Measurements from ENCODE around the gene KCND3.

KCND3 gene

DNA sequence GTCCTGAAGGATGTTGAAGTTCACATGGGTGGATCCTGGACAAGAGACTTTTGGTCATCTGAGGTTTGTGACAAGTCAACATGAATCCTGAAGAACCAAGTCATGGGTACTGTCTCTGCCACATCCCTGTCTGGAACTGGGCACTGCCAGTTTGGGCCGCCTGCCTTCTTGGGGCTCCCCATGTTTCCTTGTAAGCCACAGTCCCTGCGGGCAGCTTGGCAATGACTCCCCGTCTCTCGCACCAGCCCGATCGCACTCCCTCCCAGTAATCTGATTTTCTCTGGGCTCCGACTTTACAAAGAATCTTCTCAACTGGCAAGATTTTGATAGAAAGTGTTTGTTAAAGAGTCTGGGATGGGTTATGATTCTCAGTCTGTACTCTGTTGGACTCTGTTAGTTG lies 153.4 kb downstream of the KCND3 start:
- DNase-seq (ENCODE audit: insufficient read length, low spot score), result no peak
- FAIRE-seq, result no peak
- TF ChIP-seq POLR2A (IDR thresholded peaks at IDR 0.05; ENCODE audit: low read depth, low read length), result no peak

DNA sequence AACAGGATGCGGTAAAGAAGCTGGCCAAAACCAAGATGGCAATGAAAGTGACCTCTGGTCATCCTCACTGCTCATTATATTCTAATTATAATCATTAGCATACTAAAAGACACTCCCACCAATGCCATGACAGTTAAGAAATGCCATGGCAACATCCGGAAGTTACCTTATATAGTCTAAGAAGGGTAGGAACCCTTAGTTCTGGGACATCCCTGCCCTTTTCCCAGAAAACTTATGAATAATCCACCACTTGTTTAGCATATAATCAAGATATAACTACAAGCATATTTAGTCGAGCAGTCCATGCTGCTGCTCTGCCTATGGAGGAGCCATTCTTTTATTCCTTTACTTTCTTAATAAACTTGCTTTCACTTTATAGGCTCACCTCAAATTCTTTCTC lies 154.0 kb downstream of the KCND3 start:
- DNase-seq (ENCODE audit: insufficient read length, low spot score) (no peak), FAIRE-seq (no peak)
- no peak for TF ChIP-seq POLR2A (IDR thresholded peaks at IDR 0.05; ENCODE audit: low read depth, low read length)

DNA sequence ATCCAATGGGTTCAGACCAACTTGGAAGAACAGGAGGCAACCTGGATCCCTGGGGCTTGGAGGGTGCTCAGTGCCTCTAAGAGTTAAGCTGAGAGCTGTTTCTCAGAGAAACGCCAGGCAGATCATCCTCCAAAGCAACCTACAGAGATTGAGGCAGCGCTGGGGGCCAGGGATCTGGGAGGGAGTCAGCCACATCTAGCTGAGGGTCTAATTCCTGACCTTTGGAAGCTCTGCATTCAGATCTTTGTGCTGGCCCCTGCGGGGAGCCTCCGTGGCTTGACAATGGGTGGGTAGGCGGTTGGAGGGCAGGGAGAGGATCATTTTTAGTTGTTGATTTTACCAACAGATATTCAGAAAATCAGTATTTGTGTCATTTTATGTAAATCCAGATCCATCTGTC lies 154.5 kb downstream of the KCND3 start:
- no peak for FAIRE-seq

DNA sequence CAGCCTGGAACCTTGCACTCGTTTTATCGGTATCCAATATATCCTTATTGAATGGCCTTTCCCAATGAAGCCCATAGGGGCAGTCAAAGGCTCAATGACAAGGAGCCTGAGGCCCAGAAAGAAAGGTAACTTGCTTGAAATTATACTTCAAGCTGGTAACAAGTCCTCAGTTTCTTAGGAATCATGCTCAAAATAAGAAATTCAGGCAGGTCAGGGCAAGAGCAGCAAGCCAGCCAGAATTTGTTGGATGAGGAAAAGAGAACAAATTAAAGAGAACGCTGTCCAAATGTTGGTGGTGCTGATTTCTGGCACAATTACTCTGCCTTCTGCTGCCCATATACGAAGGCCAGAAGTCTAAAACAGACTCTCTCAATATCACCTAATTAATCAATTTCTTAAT lies 156.1 kb downstream of the KCND3 start:
- no peak for DNase-seq (ENCODE audit: insufficient read length, low spot score)
- TF ChIP-seq POLR2A (IDR thresholded peaks at IDR 0.05; ENCODE audit: low read depth, low read length), result no peak
- FAIRE-seq, result no peak

More for the DNA sequence above, 154.5 kb downstream of the KCND3 start:
- no peak for DNase-seq (ENCODE audit: insufficient read length, low spot score)
- TF ChIP-seq POLR2A (IDR thresholded peaks at IDR 0.05; ENCODE audit: low read depth, low read length), result no peak

DNA sequence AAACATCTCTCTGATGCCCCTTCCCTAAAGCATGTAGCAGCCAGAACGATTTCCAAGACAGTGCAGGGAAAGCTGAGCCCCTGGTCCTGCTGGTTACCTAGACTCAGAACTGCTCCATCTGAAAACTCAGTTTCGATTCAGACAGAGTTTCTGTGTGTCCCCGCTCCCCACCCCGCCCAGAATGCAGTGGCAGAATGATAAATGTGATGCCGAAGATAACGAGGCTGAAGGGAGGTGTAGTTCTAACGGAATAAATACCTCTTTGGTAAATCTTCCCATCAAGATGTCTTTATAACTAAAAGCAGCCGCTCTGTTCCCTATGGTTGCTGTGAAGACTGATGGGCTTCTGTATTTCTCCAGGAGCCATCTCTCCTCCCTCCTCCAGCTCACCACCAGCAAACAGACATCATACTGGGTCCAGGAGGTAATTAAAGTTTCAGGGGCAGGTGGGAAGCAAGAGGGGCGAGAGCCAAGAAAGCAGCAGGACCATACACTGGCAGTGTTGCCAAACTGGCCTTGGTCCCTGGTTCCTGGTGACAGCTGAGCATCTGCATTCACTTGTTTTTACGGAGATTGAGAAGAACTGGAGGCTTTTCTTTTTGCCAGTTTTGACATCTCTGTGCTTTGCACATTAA lies 156.8 kb downstream of the KCND3 start:
- FAIRE-seq (no peak), DNase-seq (ENCODE audit: insufficient read length, low spot score) (no peak)
- no peak for TF ChIP-seq POLR2A (IDR thresholded peaks at IDR 0.05; ENCODE audit: low read depth, low read length)

GRCh38 chr1:111831153-111831552 lies 158.3 kb downstream of the KCND3 start:
- no peak for TF ChIP-seq POLR2A (IDR thresholded peaks at IDR 0.05; ENCODE audit: low read depth, low read length)
- no peak for DNase-seq (ENCODE audit: insufficient read length, low spot score)
- FAIRE-seq, result no peak

DNA sequence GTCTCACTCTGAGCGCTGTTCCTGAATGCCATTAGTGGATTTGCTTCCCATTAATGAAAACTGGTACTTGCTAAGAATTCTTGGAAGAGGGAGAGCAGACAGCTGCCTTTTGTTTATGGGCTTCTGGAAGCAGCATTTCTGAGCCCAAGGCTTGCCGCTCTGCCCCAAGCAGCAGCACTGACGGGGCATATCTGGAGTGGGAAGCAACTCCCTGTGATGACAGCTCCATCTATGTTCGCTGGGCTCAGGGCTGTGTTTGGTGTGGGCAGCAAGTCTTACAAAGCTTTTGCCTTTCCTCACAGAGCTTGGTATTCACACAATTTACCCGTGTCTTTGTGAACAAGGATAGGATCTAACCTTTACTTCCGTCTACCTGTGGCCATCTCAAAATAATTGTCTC lies 161.5 kb downstream of the KCND3 start:
- DNase-seq (ENCODE audit: insufficient read length, low spot score) (no peak), FAIRE-seq (no peak)
- no peak for TF ChIP-seq POLR2A (IDR thresholded peaks at IDR 0.05; ENCODE audit: low read depth, low read length)

- no peak for TF ChIP-seq POLR2A (IDR thresholded peaks at IDR 0.05; ENCODE audit: low read depth, low read length)
- DNase-seq (ENCODE audit: insufficient read length, low spot score) (no peak), FAIRE-seq (no peak)
Measured at GRCh38 chr1:111826278-111826677, 163.2 kb downstream of the KCND3 start.

- FAIRE-seq (no peak), DNase-seq (ENCODE audit: insufficient read length, low spot score) (no peak)
- TF ChIP-seq POLR2A (IDR thresholded peaks at IDR 0.05; ENCODE audit: low read depth, low read length), result no peak
Measured at GRCh38 chr1:111825217-111825616, 164.3 kb downstream of the KCND3 start.

- TF ChIP-seq POLR2A (IDR thresholded peaks at IDR 0.05; ENCODE audit: low read depth, low read length), result no peak
- DNase-seq (ENCODE audit: insufficient read length, low spot score), result no peak
- no peak for FAIRE-seq
Measured at GRCh38 chr1:111822138-111822537, 167.3 kb downstream of the KCND3 start.

DNA sequence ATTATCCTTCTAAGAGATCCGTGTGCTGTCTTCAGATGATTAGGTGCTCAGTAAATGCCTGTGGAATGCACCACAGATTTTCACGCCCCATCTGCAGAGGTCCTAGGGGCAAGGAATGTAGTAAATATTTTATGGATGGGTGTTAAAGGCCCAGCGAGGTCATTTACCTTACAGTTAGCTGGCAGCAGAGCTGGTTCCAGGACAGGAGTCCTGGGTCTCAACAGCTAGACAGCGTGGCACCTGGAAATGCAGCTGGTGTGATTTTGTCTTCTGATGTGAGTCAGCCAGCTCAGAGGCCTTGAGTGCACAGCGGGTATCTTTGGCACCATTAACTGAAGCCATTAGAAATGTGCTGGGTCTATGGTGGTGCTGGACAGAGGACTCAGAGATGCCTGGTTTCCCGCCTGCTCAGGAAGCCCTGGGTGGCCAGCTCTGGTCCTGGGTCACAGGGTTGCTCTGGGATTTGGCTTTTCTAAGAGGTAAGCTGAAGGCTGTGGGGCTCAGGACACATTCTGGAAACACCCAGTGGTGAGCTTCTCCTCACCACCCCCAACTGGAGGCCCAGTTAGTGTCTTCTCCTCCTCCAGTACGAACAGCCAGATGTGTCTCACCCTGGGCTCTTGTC lies 168.2 kb downstream of the KCND3 start:
- TF ChIP-seq POLR2A (IDR thresholded peaks at IDR 0.05; ENCODE audit: low read depth, low read length), result no peak
- FAIRE-seq (no peak), DNase-seq (ENCODE audit: insufficient read length, low spot score) (no peak)

- TF ChIP-seq POLR2A (IDR thresholded peaks at IDR 0.05; ENCODE audit: low read depth, low read length), result no peak
- no peak for FAIRE-seq
- DNase-seq (ENCODE audit: insufficient read length, low spot score), result no peak
Measured at GRCh38 chr1:111819566-111820263, 169.8 kb downstream of the KCND3 start.

- FAIRE-seq (no peak), DNase-seq (ENCODE audit: insufficient read length, low spot score) (no peak)
- no peak for TF ChIP-seq POLR2A (IDR thresholded peaks at IDR 0.05; ENCODE audit: low read depth, low read length)
Measured at GRCh38 chr1:111818546-111818945, 170.9 kb downstream of the KCND3 start.

DNA sequence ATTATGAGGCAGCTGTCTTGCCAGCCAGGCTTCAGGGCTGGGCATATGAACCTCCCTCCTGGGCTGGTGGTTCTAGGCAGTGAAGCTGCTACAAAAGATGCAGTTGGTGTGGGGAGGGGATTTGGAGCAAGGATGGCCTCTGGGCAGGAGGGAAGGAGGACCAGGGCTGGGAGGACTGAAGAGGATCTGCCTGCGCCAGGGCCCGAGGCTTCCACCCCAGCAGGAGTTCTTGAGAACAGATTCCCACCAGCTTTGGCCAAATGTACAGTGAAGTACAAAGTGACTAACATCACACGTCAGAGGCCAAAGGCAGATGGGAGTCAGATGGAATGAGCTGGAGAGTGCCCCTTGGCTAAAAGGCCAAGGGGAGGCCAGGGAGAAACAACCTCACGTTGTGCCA lies 171.4 kb downstream of the KCND3 start:
- no peak for TF ChIP-seq POLR2A (IDR thresholded peaks at IDR 0.05; ENCODE audit: low read depth, low read length)
- FAIRE-seq, result no peak
- no peak for DNase-seq (ENCODE audit: insufficient read length, low spot score)

DNA sequence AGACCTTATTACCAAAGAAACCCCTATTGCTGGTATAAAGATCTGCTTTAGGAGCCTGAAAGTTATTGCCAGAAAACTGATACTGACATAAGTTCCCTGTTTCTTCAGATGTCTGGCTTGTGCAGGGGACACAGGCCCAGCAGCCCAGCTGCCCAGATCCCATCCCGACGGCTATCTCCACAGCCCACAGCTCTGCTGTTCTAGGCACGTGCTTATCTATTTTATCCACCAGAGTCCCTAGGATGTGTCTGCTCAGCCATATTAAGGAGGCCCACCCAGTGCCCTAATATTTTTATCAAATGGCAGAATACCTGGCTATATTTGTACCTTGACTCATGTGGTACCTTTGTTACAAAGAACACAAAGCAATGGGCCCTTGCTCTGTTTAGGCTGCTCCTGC lies 174.8 kb downstream of the KCND3 start:
- no peak for FAIRE-seq
- TF ChIP-seq POLR2A (IDR thresholded peaks at IDR 0.05; ENCODE audit: low read depth, low read length), result no peak
- DNase-seq (ENCODE audit: insufficient read length, low spot score), result no peak
